ENCODE data around the gene ATAT1. TPM values are rescaled to one million over a fixed set of nuclear protein-coding genes. Genes with fewer than 3 reads are reported as not detected.

The ATAT1 gene
- total and polyA plus RNA-seq, 2 of the 13 experiments (the other 11 are each of a cell fraction or from before 2014, with no cell fraction given) = 9.2 to 23.6 TPM

- TF ChIP-seq GMEB2 (CRISPR knock-in tag; IDR thresholded peaks at IDR 0.05; ENCODE audit: low read depth) (peak; percentile 80), ZFX (CRISPR knock-in tag; IDR thresholded peaks at IDR 0.05; ENCODE audit: low read depth) (peak; percentile 69), ZNF816 (CRISPR knock-in tag; IDR thresholded peaks at IDR 0.05; ENCODE audit: borderline replicate concordance) (no peak), SAP130 (CRISPR knock-in tag; IDR thresholded peaks at IDR 0.05; ENCODE audit: low read depth) (peak; percentile 96), ZFP62 (CRISPR knock-in tag; IDR thresholded peaks at IDR 0.05) (no peak), XRCC5 (optimal IDR thresholded peaks at IDR 0.05; ENCODE audit: low read length) (peak; percentile 54), ZNF33A (CRISPR knock-in tag; IDR thresholded peaks at IDR 0.05; ENCODE audit: borderline replicate concordance) (no peak), AHR (CRISPR knock-in tag; IDR thresholded peaks at IDR 0.05) (no peak), ZNF207 (IDR thresholded peaks at IDR 0.05; ENCODE audit: borderline replicate concordance) (no peak), JUN (CRISPR knock-in tag; IDR thresholded peaks at IDR 0.05) (peak; percentile 30; the same call in 1 of the 2 replicates), FOXA1 (IDR thresholded peaks at IDR 0.05) (no peak), FOXA1 (CRISPR knock-in tag; IDR thresholded peaks at IDR 0.05) (no peak), NCOA1 (CRISPR knock-in tag; IDR thresholded peaks at IDR 0.05) (peak; percentile 15; the same call in 1 of the 2 replicates)
- TF ChIP-seq, protein P1, sequence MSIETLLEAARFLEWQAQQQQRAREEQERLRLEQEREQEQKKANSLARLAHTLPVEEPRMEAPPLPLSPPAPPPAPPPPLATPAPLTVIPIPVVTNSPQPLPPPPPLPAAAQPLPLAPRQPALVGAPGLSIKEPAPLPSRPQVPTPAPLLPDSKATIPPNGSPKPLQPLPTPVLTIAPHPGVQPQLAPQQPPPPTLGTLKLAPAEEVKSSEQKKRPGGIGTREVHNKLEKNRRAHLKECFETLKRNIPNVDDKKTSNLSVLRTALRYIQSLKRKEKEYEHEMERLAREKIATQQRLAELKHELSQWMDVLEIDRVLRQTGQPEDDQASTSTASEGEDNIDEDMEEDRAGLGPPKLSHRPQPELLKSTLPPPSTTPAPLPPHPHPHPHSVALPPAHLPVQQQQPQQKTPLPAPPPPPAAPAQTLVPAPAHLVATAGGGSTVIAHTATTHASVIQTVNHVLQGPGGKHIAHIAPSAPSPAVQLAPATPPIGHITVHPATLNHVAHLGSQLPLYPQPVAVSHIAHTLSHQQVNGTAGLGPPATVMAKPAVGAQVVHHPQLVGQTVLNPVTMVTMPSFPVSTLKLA (IDR thresholded peaks at IDR 0.05) = peak; percentile 78
- TF ChIP-seq, protein P2, sequence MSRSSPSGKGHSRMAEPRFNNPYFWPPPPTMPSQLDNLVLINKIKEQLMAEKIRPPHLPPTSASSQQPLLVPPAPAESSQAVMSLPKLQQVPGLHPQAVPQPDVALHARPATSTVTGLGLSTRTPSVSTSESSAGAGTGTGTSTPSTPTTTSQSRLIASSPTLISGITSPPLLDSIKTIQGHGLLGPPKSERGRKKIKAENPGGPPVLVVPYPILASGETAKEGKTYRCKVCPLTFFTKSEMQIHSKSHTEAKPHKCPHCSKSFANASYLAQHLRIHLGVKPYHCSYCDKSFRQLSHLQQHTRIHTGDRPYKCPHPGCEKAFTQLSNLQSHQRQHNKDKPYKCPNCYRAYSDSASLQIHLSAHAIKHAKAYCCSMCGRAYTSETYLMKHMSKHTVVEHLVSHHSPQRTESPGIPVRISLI (CRISPR knock-in tag; IDR thresholded peaks at IDR 0.05; ENCODE audit: borderline replicate concordance) = no peak
- TF ChIP-seq, protein P3, sequence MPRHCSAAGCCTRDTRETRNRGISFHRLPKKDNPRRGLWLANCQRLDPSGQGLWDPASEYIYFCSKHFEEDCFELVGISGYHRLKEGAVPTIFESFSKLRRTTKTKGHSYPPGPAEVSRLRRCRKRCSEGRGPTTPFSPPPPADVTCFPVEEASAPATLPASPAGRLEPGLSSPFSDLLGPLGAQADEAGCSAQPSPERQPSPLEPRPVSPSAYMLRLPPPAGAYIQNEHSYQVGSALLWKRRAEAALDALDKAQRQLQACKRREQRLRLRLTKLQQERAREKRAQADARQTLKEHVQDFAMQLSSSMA (CRISPR knock-in tag; IDR thresholded peaks at IDR 0.05) = peak; percentile 93; the same call in 1 of the 2 replicates
- TF ChIP-seq, protein P4, sequence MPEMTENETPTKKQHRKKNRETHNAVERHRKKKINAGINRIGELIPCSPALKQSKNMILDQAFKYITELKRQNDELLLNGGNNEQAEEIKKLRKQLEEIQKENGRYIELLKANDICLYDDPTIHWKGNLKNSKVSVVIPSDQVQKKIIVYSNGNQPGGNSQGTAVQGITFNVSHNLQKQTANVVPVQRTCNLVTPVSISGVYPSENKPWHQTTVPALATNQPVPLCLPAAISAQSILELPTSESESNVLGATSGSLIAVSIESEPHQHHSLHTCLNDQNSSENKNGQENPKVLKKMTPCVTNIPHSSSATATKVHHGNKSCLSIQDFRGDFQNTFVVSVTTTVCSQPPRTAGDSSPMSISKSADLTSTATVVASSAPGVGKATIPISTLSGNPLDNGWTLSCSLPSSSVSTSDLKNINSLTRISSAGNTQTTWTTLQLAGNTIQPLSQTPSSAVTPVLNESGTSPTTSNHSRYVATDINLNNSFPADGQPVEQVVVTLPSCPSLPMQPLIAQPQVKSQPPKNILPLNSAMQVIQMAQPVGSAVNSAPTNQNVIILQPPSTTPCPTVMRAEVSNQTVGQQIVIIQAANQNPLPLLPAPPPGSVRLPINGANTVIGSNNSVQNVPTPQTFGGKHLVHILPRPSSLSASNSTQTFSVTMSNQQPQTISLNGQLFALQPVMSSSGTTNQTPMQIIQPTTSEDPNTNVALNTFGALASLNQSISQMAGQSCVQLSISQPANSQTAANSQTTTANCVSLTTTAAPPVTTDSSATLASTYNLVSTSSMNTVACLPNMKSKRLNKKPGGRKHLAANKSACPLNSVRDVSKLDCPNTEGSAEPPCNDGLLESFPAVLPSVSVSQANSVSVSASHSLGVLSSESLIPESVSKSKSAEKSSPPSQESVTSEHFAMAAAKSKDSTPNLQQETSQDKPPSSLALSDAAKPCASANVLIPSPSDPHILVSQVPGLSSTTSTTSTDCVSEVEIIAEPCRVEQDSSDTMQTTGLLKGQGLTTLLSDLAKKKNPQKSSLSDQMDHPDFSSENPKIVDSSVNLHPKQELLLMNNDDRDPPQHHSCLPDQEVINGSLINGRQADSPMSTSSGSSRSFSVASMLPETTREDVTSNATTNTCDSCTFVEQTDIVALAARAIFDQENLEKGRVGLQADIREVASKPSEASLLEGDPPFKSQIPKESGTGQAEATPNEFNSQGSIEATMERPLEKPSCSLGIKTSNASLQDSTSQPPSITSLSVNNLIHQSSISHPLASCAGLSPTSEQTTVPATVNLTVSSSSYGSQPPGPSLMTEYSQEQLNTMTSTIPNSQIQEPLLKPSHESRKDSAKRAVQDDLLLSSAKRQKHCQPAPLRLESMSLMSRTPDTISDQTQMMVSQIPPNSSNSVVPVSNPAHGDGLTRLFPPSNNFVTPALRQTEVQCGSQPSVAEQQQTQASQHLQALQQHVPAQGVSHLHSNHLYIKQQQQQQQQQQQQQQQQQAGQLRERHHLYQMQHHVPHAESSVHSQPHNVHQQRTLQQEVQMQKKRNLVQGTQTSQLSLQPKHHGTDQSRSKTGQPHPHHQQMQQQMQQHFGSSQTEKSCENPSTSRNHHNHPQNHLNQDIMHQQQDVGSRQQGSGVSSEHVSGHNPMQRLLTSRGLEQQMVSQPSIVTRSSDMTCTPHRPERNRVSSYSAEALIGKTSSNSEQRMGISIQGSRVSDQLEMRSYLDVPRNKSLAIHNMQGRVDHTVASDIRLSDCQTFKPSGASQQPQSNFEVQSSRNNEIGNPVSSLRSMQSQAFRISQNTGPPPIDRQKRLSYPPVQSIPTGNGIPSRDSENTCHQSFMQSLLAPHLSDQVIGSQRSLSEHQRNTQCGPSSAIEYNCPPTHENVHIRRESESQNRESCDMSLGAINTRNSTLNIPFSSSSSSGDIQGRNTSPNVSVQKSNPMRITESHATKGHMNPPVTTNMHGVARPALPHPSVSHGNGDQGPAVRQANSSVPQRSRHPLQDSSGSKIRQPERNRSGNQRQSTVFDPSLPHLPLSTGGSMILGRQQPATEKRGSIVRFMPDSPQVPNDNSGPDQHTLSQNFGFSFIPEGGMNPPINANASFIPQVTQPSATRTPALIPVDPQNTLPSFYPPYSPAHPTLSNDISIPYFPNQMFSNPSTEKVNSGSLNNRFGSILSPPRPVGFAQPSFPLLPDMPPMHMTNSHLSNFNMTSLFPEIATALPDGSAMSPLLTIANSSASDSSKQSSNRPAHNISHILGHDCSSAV (CRISPR knock-in tag; IDR thresholded peaks at IDR 0.05; ENCODE audit: borderline replicate concordance) = no peak
These were observed 9.0 kb upstream of the ATAT1 start, which contains the start of gene MRPS18B (continued) for GRCh38 chr6:30617565-30618269.
